Uterus (tissue), 4 donors: ENCODE measurements around the gene REL. TPM values are rescaled to one million over a fixed set of nuclear protein-coding genes. Genes with fewer than 3 reads are reported as not detected.

ENCODE experiments used
- DNase-seq, 2 donors: peaks; one replicate each; pipeline ENCODE4 v3.0.0-alpha.2; 2019 to 2020
- H3K27ac ChIP-seq, 2 donors: fragments of 200-600 bp; sonication (generic); 1 replicate in 1 of 2; 2 replicates in 1 of 2; pipeline ENCODE4 v1.5.1; 2016 to 2018
- H3K27me3 ChIP-seq, 2 donors: fragments of 200-600 bp; sonication (generic); one replicate each; pipeline ENCODE4 v1.5.1; 2018 to 2019; ENCODE audit warnings: control low read depth in 1 of 2
- H3K36me3 ChIP-seq, 2 donors: fragments of 200-600 bp; sonication (generic); one replicate each; pipeline ENCODE4 v1.5.1; 2019; ENCODE audit warnings: control low read depth in 1 of 2
- H3K4me1 ChIP-seq, 2 donors: fragments of 200-600 bp; sonication (generic); one replicate each; pipeline ENCODE4 v1.5.1; 2018 to 2019; ENCODE audit warnings: control low read depth in 1 of 2
- H3K4me3 ChIP-seq, 2 donors: fragments of 200-600 bp; sonication (generic); 1 replicate in 1 of 2; 2 replicates in 1 of 2; pipeline ENCODE4 v1.5.1; 2018 to 2019; ENCODE audit warnings: mild to moderate bottlenecking in 1 of 2
- H3K9me3 ChIP-seq, 2 donors: fragments of 200-600 bp; sonication (generic); one replicate each; pipeline ENCODE4 v1.5.1; 2019; ENCODE audit warnings: control low read depth in 1 of 2
- CTCF ChIP-seq, 4 experiments: fragments of 200-600 bp in 2 of 4; fragments of 450-650 bp in 2 of 4; sonication (generic) in 2 of 4; IDR thresholded peaks; one replicate each; pipeline ENCODE4 v1.5.1; 2016 to 2019; ENCODE audit warnings: antibody characterized with exemption in 4 of 4, mild to moderate bottlenecking in 2 of 4, moderate library complexity in 1 of 4
- POLR2A ChIP-seq, 2 donors: fragments of 450-650 bp; IDR thresholded peaks; one replicate each; pipeline ENCODE4 v1.6.1; 2016; ENCODE audit warnings: antibody characterized with exemption in 2 of 2, mild to moderate bottlenecking in 1 of 2, moderate library complexity in 1 of 2
- intact Hi-C: fragments of 100-400 bp; cut with DNase I; formaldehyde crosslinking; loops from one replicate; pipeline ENCODE4 v1.15.1; 2023; ENCODE audit warnings: low total_unique reads
- total RNA-seq, 4 donors: library from RNA; depleted of rRNA in 3 of 4; stranded (reverse); fragments of >200 nt in 3 of 4; gene quantifications; one replicate each; pipeline versions ENCODE4 v1.1.0 to v1.2.4, GENCODE V29; 2014 to 2023
- donor health status: DM: yes; HTN: yes; CAD: no.

The REL gene
- total RNA-seq, 4 donors from 2014 or later = 1.8 to 21.0 (median 12.2) TPM

- Histone ChIP-seq H3K9me3 (no peaks in the 10 kb centered on the region), H3K4me3 (no peak overlapping the region), H3K4me1 (no peaks in the 10 kb centered on the region), H3K27me3 (no peaks in the 10 kb centered on the region), H3K27ac (no peak overlapping the region), H3K36me3 (no peaks in the 10 kb centered on the region)
- TF ChIP-seq POLR2A (IDR thresholded peaks at IDR 0.05) (no peak), CTCF (IDR thresholded peaks at IDR 0.05) (no peak)
- DNase-seq = no peak
- intact Hi-C loops = no loop called here
Observed at GRCh38 chr2:60855989-60856669, 25.2 kb upstream of the REL start.

- no peaks in the 10 kb centered on the region for H3K27me3 ChIP-seq
- intact Hi-C loops = no loop called here
- TF ChIP-seq CTCF (IDR thresholded peaks at IDR 0.05) (no peak), POLR2A (IDR thresholded peaks at IDR 0.05) (no peak)
- H3K4me3 ChIP-seq = no peak overlapping the region
- no peaks in the 10 kb centered on the region for H3K36me3 ChIP-seq
- H3K9me3 ChIP-seq = no peaks in the 10 kb centered on the region
- no peak for DNase-seq
- H3K4me1 ChIP-seq = no peaks in the 10 kb centered on the region
- no peak overlapping the region for H3K27ac ChIP-seq
Observed at GRCh38 chr2:60857056-60857455, 24.3 kb upstream of the REL start.

GRCh38 chr2:60858897-60859311 is 22.5 kb upstream of the REL start:
- no peaks in the 10 kb centered on the region for H3K27me3 ChIP-seq
- H3K4me3 ChIP-seq = no peak overlapping the region
- no peak for DNase-seq
- H3K36me3 ChIP-seq = no peaks in the 10 kb centered on the region
- TF ChIP-seq POLR2A (IDR thresholded peaks at IDR 0.05) (no peak), CTCF (IDR thresholded peaks at IDR 0.05) (no peak)
- no peaks in the 10 kb centered on the region for H3K4me1 ChIP-seq
- no peaks in the 10 kb centered on the region for H3K9me3 ChIP-seq
- intact Hi-C loops = no loop called here
- no peak overlapping the region for H3K27ac ChIP-seq

GRCh38 chr2:60861736-60862135 is 19.6 kb upstream of the REL start:
- intact Hi-C loops = no loop called here
- no peak for DNase-seq
- no peak overlapping the region for H3K27ac ChIP-seq

More at GRCh38 chr2:60861736-60862135, 19.6 kb upstream of the REL start:
- Histone ChIP-seq H3K9me3 (no peaks in the 10 kb centered on the region), H3K4me3 (no peak overlapping the region), H3K27me3 (no peaks in the 10 kb centered on the region), H3K4me1 (no peaks in the 10 kb centered on the region), H3K36me3 (no peaks in the 10 kb centered on the region)
- TF ChIP-seq CTCF (IDR thresholded peaks at IDR 0.05) = no peak
- no peak for TF ChIP-seq POLR2A (IDR thresholded peaks at IDR 0.05)
